Measurements from ENCODE around the gene ULK2.
"Not testable (repeated sequence)": the region's sequence is repeated elsewhere in the genome, so short reads cannot be mapped to it uniquely, and the experiment has no call there.

The ULK2 gene

DNA sequence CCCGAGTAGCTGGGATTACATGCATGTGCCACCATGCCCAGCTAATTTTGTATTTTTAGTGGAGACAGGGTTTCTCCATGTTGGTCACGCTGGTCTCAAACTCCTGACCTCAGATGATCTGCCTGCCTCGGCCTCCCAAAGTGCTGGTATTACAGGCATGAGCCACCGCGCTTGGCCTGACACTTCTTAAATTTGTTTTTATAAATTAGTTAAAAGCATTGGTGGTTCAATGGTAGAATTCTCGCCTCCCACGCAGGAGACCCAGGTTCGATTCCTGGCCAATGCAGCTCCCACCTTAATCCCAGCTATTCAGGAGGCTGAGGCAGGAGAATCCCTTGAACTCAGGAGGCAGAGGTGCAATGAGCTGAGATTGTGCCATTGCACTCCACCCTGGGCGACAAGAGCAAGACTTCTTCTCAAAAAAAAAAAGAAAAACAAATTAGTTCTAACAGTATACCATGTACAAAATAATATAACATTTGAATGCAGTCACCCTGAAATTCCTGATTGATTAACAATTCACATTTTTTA is 7.0 kb downstream of the ULK2 start:
- DNase-seq, result not testable (repeated sequence)

DNA sequence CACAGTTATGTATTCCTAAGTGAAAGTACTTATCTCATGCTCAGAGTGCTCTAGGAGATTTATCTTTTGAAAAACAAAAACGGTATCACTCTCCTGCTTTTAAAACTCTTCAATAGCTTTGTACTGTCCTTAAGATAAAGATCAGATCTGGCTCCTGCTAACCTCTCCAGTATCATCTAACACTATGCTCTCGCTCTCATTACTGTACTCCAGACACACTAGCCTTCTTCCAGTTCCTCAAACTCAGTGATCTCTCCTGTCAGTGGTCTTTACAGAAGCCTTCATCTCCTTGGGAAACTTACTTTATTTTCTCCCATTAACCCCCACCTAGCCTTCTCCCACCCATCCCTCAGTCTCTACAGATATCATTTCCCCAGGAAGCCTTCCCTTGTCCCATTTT is 10.1 kb downstream of the ULK2 start:
- no peak for DNase-seq

DNA sequence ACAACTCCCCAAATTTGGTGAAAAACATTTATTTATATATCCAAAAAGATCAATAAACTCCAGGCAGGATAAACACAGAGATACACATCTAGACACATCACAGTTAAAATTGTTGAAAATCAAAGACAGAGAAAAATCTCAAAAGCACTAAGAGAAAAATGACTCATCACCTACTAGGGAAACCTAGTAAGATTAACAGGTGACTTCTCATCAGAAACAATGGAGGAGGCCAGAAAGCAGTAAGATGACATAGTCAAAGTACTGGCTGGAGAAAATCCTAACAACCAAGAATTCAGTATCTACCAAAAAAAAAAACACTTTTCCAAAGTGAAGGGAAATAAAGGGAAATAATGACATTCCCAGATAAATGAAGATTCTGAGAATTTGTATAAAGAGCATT is 33.8 kb downstream of the ULK2 start:
- DNase-seq, result no peak

DNA sequence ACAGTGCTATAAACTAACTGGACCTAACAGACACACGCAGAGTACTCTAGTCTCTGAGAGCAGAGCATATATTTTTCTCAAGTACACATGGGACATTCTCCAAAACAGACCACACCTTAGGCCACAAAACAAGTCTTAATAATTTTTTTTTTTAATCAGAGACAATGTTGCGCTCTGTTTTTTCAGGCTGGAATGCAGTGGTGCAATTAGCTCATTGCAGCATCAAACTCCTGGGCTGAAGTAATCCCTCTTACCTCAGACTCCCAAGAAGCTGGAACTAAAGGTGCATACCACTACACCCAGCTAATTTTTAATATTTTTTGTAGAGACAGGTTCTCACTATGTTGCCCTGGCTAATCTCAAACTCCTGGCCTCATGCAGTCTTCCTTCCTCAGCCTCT is 37.7 kb downstream of the ULK2 start:
- no peak for DNase-seq

DNA sequence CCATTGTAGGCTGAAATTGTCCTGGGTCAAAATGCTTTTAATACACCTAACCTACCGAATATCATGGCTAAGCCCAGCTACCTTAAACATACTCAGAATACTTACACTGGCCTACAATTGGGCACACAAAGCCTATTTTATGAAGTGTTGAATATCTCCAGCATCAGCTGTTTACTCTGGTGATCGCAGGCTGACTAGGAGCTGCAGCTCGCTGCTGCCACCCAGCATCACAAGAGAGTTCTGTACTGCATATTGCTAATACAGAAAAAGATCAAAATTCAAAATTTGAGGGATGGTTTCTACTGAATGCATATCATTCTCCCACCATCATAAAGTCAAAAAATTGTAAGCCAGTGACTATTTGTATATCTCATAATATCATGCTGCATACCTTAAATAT is 55.3 kb downstream of the ULK2 start:
- no peak for DNase-seq

DNA sequence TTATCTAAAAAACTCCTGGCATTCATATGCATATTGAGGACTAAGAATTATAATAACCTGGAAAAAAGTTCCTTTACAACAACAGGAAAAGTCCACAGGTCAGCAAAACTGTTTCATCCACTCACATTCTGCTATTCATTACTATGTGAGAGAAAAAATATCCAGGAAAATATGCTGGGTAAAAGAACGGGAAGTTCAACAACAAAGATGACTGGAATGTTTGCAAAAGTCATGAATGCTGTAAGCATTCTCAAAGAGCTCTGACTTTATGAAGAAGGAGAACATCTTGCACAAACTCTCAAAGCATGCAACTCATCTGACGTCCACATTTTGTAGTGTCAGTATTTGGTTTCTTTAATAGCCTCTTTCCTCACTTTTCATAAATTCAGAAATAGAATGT is 62.7 kb downstream of the ULK2 start:
- no peak for DNase-seq

DNA sequence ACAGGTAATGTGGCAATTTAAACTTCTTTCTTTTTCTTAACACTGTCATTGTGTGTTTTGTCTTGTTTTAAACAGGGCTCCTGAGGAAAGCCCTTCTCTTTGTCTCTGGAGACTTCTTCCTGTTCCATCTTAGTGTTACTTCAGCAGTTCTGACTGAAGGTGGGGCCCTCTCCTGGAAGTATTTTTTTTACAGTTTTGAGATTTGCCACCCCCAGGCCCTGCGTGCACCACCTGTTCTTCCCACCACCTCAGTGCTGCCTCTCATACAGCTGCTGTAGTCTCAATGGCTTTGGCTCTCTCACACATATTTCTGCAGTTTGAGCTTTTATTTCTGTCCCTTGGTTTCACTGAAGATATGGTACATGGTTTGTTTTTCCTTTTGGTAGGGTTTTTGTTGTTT is 67.2 kb downstream of the ULK2 start:
- no peak for DNase-seq

DNA sequence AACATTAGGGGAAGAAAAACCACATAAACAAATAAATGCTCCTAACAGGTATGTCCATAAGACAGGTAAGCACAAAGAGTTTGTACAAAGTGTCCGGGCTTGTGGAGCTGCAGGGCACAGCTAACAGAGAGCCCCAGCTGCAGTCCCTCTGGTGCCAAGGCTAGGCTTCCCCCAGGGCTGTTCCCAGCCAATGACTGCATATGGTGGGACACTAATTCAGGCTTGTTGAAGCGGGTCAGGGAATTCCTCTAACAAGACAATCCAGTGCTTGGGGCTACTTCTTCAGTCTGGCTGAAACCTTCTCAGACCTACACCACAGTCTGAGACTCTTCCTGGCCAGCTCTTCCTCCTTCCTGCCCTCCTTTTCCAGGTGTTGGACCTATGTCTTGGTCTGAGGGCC is 67.9 kb downstream of the ULK2 start:
- DNase-seq, result no peak

DNA sequence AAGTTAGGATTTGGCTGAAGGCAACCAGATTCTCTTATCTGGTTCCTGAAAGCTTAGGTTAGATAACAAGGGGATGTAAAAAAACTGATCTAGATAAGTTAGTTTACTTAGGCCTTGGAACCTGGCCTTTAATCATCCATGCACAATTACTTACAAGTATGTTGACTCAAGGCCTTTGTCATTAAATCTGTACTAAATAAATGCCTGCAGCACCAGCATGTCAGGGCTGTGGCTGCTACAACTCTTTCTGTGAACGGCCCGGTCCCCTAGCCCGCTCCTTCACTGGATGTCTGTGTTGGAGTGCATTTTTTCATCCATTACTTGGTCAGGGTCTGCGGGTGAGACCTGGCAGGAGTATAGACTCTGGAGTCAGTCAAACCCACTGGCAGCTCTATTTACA is 71.3 kb downstream of the ULK2 start:
- DNase-seq, result no peak

DNA sequence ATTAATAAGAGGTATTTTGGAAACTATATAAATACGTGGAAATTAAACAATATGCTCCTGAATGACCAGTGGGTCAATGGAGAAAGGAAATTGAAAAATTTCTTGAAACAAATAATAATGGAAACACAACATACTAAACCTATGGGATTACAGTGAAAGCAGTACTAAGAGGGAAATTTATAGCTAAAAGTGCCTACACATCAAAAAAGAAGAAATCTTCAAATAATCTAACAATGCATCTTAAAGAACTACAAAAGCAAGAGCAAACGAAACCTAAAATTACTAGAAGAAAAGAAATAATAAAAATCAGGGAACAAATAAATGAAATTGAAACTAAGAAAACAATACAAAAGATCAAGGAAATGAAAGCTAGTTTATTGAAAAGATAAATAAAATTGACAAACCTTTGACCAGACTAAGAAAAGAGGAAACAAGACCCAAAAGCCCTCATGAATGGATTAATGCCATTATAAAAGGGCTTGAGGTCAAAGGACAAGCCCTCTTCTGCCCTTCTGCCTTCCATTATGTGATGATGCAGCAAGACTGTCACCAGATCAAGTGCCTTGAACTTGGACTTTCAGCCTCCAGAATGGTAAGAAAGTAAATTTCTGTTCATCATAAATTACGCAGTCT is 75.7 kb downstream of the ULK2 start:
- no peak for DNase-seq

DNA sequence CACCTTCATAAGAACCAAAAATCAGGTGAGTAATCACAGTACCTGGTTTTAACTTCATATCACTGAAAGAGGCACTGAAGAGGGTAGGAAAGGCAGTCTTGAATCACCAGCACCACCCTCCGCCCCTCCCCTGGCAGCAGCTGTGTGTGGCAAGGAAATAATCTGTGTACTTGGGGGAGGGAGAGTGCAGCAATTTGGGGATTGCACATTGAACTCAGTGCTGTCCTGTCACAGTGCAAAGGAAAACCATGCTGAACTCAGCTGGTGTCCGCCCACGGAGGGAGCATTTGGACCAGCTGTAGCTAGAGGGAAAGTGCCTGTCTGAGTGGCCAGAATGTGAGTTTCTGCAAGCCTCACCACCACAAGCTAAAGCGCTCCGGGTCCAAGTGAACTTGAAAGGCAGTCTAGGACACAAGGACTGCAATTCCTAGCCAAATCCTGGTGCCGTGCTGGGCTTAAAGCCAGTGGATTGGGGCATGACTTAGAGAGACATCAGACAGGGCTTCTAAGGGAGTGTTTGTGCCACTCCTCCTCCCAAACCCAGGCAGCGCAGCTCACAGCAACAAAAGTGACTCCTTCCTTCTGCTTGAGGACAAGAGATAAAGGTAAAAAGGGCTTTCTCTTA is 79.9 kb downstream of the ULK2 start:
- peak; percentile 58 for DNase-seq

DNA sequence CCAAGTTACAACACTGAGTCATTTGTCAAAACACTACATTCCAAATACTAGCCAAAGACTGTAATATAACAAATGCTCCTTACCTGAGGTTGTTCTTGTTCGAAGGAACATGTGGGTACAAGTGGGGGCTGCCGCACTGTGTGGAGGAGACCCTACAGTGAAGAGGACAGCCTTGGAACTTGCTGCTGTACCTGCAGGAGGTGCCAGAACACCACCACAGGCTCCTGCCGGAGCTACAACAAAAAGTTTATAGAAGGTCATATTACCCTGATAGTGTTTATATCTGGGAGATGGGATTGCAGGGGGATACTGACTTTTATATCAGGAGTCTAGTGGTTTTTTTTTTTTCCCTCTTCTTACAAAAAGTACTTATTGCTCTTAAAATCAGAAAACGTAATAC is 81.9 kb downstream of the ULK2 start:
- no peak for DNase-seq

DNA sequence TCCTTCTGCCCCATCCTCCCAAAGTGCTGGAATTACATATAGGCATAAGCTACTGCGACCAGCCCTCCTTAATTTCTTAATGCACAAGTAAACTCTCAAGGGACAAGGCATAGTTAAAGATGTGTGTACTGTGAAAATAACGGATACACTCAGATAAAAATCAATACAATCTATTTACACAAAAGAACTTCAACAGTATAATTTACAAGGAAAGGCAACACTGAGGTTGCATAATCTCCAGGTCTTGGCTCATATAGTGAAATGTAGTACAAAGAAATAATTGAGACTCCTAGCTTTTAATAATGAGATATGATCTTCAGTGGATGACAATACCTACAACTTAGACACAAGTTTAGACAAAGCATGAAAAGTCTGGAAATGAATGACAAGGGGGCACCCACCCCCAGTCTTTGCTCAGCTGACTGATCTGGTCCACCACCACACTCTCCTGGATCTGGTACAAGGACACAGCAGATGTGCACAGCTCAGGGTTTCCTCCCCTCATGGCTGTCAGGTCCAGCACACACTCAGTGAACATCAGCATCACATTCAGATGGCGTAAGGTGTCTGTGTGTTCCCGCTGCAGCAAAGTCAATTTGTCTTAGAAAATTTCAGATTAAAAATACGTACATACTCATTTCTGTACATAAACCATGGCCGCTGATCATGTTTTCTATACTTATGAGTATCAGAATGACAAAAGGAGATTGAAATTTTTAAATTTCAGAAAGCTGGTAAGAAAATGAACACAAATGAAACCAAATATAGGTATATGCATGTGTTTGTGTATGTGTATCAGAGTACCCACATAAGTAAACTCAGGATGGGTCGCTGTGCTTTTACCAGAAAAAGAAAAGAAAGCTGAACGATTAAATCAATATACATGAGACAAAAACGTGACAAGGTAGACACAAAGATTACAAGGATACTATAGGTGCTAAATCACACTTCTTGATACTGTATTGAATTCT is 86.0 kb downstream of the ULK2 start:
- DNase-seq, result no peak

DNA sequence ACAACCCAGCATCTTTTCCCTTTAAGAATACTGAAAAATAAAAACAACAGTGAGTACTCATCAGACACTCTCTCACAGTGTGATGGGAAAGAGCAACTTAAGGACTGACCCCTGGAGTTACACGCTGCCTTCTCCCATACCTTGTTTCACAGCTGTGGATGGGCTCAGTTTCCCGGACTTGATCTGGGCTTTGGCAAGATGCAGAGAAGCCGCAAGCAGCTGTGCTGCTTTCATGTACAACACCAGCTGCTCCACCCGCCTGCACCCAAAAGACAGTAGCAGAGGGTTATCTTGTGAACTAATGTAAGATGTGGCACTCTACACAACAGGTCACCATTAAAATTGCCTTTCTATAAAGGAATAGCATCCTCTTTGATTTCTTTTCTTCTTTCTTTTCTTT is 86.9 kb downstream of the ULK2 start:
- no peak for DNase-seq

DNA sequence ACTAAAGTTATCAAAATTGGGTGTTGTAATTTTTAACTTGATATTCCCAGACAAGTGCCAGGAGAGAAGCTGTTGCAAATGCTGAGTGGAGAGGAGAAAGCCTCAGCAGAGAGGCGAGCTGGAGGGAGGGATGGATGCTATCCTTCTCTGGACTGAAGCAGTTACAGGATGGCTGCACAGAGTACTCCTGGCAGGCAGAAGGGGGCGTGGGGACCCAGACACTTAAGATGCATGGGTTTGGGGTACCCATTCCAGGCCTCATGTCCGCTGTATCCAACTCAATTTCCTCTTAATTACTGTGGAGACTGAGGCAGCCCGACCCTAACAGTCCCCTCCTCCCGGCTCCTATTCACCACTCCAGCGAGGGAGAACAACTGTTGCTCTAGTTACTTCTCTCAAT is 94.2 kb downstream of the ULK2 start:
- no peak for DNase-seq

DNA sequence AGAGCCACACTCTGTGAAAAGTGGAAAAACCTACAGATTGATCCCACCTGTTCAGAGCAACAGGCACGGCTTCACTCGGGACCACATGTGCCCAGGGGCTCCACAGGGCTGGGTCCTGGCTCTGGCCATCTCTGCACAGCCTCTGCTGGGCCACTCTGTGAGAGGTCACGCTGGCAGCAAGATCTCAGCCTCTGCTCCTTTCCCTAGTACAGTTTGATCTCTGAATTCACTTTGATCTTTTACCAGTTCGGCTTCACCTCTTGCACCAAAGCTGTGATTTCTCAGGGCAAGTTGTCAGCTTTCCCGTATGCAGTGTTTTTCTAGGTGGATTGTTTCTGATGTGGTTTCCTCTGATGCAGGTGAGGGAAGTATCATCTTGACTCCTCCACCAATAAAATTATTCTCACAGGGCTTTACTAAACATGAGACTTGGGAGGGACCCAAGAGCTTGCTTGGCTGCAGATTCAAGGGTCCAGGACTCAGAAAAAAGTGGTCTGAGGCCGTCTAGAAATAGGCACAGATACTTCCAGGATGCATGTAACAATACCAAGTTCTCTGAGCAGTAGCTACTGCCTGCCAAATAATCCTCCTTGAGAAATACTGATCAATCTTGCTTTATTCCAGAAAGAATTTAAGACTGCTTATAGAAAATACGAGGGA is 95.6 kb downstream of the ULK2 start:
- no peak for DNase-seq

DNA sequence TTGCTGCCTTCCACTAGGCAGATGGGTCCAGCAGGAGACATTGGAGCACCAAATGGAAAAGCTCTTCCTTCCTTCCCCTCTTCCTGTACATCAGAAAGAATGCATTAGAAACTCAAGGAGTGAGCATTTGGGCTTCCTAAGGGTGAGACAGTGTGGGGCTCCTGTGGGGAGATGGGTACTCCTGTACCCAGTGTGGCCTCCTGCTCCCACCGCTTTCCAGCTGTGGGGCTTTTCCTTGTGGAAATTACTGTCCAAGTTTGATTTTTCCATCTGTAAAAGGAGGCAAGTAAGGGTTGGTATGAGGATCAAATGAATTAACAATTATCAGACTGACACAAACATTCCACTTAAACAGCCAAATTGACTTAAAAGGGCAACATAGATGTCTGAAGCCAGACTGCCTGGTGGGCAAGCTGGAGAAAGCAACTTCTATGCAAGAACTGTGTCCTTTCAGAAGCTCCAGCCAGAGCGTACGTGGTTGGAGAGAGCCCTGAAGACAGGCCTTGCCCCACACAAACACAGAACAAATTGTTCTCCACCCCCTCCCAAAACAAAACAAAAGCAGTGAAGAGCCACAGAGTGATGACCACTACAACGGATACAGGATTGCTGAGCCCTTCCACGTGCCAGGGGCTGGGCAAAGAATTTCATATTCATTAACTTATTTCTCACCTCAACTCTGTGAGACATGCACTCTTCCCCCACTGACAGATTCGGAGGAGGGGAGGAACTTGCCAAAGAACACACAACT is 96.6 kb downstream of the ULK2 start:
- DNase-seq, result no peak

DNA sequence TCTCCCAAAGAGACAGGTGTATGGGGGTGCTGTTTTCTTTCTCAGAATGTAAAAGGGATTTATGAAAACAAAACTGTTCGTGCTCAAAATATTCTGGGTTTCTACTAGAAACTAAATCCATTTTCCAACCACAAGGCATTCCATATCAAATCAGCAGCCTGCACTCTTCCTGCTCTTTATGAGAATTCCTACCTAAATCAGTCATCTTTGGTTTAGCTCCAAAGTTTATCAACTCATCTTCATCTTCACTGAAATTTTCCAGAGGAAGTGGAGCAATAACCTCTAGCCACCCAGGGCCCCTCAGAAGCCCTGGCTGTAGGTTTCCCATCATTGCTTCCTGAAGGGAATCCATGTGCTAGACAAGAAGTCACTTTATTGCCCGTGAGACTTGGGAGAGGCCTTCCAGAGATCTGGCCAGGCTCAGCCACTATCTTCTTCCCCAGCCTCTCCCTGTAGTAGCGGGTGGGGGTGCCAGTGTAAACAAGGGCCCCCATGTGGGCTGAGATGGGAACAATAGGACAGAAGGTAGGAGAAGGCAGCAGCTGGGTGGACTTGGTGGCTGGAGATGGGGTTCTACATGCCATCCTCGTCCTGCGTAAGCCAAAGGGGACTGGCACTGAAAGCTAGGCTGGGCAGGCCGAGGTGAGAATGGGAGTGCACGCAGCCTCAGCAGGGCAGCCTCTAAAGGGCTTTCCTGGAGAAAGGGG is 97.6 kb downstream of the ULK2 start:
- no peak for DNase-seq

DNA sequence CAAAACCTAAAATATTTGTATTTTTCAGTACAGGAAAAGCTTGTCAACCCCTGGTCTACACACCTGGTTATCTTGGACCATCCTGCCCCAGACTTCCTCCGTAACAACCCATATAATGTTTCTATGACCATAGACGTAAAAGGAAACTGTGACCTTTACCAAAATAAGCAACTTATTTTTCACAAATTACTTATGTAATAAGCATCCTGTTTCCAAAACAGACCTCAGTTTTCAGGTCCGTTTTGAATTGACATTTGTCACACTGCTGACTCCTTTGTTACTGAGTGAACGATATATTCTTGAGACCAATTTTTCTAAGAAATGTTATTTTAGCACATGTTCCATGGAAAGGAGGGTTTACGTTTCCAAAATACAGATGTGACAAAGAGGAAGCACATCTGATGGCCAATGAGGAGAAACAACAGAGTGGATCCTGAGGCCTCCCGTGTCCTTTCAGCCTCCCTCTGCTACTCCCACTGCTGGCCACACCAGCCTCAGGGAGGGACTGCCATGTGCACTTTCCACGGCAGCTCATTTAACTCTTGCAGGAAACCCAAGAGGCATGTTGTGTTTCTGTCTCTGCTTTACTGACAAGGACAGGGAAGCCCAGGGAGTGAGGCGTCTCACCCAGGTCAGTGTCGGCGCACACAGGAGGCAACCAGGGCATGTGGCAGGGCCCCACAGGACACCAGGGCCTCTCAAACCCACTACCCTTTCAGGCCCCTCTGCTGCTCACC is 99.5 kb downstream of the ULK2 start:
- no peak for DNase-seq

DNA sequence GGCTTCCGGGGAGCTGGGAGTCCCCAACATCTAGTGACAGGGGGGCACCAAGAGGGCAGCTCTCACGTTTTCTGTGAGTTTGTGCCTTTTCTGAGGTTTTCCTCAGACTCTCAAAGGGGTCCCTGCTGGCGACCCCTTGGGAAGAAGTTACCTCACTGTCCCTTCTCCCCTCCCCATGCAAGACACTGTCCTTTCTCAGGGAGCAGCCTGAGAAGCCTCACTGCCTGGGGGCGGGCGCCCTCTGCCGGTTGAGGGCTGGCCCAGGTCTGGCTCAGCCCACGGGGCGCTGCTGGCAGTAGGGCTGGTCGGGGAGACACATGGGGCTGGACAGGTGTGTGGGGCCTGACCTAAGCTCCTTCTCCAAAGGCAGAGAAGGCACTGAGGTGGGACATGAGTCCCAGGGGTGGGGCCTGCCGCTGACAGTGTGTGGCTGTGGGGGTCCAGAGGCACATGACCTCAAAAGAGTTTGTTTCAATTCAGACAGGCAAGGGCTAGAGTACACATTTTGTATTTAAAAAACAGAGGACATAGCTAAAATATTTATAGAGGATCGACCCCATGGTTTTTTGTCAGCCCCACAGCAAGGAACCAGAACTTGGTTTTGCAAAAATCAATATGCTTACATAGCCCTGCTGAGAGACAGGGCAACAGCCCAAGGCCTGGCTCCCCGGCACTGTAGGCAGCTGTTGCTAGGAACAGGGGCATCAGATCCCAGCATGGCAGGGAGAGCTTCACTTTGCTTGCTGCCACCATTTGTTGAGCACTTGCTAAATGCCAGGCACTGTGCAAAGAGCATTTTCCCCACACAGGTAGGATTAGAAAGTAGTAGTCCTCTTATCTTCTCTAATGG is 101.1 kb downstream of the ULK2 start:
- DNase-seq, result peak; percentile 2

Measured in NCI-H446 treated with DMSO at 0.1 percent for 48 hours (cell line).